NCI-H1417 treated with DMSO at 0.1 percent for 48 hours (cell line): ENCODE measurements around the gene AGBL4.

Source experiments
- DNase-seq: peaks from one replicate; lab custom pipeline; 2025; lab: John Stamatoyannopoulos, UW

AGBL4 gene

GRCh38 chr1:48940962-48941732 is 1082.6 kb downstream of the AGBL4 start:
- no peak for DNase-seq

GRCh38 chr1:48940354-48940753 is 1083.4 kb downstream of the AGBL4 start:
- DNase-seq = no peak

GRCh38 chr1:48939828-48940227 is 1083.9 kb downstream of the AGBL4 start:
- DNase-seq = no peak

DNA sequence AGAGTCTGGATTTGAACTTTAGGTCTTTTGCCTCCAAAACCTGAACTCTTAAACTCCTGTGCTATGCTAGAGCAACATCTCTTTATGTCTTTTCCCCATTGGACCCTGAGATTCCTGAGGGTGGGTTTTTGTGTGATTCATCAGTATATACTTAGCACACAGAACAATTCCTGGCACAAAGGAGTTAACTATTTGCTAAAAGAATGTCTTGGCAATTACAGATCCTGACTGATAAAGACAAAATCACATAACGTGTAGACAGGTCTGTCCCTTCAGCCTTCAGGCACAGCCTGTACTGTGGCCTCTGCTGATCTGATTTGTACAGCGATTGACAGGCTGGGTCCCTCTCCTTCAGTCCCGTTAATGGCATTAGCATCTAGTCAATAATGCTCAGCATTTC is 1084.7 kb downstream of the AGBL4 start:
- DNase-seq = no peak

DNA sequence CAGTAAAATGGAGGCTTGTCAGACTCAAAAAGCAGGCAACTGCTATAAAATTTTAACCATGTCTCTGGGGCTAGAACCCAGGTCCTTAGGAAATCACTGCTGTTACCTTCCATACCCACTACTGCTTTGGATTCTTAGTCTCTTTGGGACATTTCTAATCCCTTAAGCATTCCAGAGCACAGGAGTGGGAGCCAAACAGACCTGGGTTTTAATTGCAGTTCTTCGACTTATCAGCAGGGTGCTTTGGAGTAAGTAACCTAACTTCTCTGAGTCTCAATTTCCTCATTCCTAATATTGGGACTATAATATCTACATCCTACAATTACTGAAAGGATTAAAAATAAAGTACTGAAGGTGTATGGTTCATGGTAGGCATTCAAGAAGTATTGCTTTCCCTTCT is 1086.0 kb downstream of the AGBL4 start:
- no peak for DNase-seq

DNA sequence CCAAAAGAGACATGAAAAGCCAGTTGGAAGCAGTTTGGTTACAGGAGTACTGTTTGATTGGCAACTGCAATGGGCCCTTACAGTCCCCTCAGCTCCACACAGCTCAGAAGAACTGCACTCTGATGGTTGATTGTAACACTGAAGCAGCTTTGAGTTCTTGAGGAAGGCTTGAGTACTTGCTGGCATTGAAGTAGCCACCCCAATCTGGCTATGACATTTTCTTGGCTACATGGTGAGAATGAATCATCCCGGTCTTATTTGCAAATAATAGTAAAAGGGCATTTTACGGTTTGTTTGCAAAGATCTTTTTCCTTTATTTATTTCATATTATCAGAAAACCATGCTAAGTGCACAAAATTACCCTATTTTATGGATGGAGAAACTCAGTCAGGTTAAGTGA is 1087.3 kb downstream of the AGBL4 start:
- DNase-seq = no peak

DNA sequence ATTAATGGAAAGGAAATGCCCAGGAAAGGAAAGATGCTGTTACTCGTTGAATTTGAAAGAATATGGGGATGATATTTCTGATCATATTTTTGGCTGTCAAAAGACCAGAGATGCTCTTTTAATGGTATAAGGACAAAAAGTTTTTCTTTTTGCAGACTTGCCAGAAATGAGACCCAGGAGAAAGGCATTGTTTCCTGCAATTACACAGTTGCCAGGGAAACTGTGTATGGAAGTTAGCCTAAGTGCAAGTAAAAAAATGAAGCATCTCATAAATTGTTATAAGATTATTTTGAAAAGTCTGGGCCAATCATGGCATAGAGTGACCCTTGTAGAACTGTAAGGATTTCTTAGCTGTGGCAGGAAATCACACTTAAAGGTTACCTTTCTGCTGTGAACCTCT is 1091.4 kb downstream of the AGBL4 start:
- DNase-seq = no peak

- DNase-seq = no peak
Measured at GRCh38 chr1:48931506-48932192, 1092.1 kb downstream of the AGBL4 start.

- no peak for DNase-seq
Measured at GRCh38 chr1:48930011-48930410, 1093.7 kb downstream of the AGBL4 start.

DNA sequence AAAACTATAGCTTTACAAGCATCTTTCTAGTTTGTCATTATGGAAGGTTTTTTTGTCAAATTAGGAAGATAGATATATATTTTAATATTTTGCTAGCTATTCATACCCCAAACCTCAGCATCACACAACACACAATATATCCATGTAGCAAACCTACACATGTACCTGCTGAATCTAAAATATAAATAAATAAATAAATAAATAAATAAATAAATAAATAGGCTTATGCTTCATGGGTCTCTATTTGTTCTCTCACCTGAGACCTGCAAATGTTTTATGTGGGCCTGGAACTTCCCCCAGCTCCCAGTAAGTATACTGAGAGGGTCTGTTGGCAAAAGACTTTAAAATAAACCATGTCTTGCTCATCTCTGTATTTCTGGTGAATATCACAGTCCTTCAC is 1099.7 kb downstream of the AGBL4 start:
- no peak for DNase-seq

- DNase-seq = no peak
Measured at GRCh38 chr1:48923116-48923515, 1100.6 kb downstream of the AGBL4 start.

DNA sequence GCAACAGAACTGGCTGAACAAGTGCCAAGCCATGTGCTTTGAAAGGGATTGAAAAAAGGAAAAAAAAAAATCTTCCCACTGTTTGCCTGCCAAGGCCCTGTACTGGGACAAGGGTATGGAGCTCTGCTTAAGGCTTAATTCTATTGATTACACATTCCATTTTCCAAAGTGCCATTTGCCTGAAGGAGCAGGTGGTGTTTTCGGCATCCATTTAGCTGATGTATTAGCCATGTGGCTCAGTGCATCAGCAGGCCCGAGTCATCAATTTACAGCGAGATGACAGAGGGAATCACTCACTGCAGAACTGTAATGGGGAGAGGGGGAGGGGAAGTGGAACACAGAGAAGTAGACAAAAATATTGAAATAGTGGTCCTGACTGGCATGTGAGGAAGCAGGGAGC is 1102.9 kb downstream of the AGBL4 start:
- peak; percentile 1 for DNase-seq

DNA sequence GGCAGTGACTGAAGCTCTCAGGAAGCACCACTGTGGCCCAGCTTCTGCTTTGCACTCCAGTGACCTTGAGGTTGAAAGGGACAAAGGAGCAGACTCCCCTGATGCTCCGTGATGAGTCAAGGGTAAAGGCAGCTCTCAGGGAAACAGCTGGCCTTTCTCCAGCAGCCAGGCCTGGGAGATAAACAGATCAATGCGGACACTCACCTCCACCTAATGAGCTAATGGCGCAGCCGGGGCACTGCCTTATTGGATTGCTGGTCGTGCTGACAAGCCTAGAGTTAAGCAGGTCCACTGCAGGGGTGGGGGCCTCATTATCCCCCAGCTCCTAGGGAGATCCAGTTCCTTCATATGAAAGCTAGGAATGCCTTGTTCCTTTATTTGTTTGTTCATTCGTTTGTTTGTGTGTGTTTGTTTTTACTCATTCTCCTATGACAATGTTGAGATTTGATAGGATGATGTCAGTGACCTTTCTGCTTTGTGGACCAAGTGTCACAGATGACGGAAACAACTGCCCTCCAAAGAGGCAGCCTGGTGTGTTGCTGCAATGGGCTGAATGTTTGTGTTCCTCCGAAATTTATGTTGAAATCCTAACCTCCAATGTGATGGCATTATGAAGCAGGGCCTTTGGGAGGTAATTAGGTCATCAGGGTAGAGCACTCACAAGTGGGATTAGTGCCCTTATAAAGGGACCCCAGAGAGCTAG is 1105.7 kb downstream of the AGBL4 start:
- no peak for DNase-seq

- DNase-seq = no peak
Measured at GRCh38 chr1:48917070-48917454, 1106.7 kb downstream of the AGBL4 start.

DNA sequence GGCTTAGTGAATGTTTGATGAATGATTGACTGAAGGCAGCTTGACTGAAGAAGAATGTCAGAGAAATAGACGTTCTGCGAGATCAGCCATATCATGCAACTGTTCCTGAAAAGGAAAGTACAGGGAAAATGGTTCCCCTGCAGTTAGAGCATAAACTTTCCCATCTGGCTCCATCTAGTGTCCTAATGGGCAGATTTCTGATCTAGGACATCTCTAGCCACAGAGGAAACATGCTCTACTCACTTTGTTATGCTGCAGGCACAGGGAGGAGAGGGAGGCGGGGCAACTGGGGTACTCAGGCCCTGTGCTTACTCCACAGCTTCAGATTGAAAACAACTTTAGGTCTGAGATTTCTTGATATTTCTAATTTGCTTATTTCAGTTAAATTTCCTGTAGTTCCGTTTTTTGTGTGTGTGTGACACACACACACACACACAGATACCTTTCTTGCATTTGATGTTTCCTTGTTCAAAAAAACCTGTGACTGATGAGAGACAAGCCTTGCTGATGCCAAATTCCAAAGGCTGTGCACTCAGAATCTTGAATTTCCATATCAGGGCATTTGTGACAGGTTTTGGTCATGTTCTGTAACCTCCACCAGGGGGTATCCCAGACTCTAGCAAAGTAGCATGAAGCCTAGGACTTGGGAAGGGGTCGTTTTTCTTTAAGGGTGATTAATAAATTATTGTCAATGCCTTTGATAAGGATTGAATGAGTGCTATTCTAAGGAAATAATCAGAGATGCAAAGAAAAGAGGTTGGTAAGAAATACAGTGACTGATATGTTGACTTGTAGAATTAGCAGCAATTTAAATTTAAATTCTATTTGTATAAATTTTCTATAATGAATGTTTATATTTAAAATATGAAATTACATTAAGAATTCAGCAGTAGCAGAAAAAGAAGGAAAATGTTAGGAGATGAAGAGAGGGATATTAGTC is 1107.4 kb downstream of the AGBL4 start:
- DNase-seq = peak; percentile 33

- DNase-seq = no peak
Measured at GRCh38 chr1:48908606-48909005, 1115.1 kb downstream of the AGBL4 start.

DNA sequence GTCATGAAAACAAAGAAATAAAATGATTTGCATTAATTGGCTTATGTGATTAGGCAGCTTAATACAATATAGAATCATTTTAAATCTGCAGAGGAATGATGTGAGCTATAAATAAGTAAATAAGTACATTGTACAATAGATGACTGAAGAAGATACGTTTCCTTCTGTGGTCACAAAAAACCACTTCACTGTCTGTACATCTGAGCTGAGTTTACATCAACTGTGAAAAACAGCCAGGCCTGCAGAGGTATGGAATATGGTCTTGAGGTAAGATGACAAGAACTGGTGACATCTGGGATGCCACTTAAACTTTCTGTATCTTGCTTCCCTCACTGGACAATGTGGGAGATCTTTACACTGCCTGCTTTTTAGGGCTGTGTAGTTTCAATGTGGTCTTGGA is 1117.0 kb downstream of the AGBL4 start:
- no peak for DNase-seq

DNA sequence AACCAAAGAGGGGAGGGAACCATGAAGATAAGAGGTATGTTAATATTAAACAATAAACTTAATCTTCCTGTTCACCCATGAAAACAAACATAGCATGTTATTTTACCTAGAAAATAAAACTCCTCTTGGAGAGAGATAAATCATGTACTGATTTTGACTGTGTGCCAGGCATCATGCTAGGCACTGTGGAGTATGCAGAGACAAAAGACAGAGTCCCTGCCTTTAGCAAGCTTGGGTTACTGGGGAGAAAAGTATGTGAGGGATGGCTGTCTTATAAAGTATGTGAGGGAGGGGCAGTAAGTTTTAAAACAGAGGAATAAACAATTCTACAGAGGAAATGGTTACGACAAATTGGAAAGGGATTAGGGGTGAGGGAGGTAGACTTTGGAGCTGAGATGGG is 1117.6 kb downstream of the AGBL4 start:
- DNase-seq = no peak

DNA sequence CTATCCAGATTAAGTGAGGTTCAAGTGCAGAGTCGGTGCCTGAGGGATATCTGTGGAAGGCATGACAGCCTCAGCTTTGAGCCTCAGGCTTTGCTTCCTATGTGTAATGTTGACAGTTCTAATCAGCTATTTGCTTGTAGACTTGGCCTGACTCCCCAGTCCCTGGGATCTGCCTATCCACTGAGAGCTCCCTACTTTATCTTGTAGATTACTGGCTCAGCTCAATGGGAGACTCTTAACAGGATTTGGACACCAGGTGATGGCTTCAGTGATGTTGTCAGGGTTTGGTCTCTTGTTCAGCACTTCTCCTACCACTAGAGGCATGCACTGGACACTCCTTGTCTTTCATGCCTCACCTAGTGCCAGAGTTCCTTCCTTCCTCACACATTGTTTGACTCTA is 1120.5 kb downstream of the AGBL4 start:
- DNase-seq = no peak

- DNase-seq = no peak
Measured at GRCh38 chr1:48898894-48899293, 1124.9 kb downstream of the AGBL4 start.

GRCh38 chr1:48889615-48890014 is 1134.1 kb downstream of the AGBL4 start:
- DNase-seq = no peak

DNA sequence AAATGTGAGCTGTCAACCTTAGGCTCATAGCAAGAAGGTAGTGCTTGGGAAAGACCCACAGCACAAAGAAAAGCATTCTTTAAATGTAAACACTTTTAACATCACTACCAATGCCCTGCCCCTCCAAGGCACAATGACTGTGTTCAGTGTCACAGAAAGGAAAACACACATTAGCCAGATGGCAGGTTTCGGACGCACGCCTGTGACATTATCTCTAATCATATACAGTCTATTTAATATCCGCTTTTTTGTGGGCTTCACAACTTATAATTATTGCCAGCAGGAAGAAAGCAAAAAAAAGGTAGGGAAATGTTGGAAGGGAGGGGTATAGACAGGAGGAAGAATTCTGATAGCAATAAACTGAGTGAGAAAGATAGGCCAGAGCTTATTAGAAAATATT is 1134.7 kb downstream of the AGBL4 start:
- DNase-seq = peak; percentile 88
